Lower lobe of right lung (tissue), 2 donors: ENCODE measurements around the gene KANK4. TPM values are rescaled to one million over a fixed set of nuclear protein-coding genes. Genes with fewer than 3 reads are reported as not detected.

Source experiments
- ATAC-seq, 2 donors: fragments of 200-7000 bp; cut with Tn5 transposase; one replicate each; pipeline ENCODE4 v1.9.1; 2020 to 2022; ENCODE audit warnings: mild to moderate bottlenecking in 2 of 2, moderate library complexity in 2 of 2
- DNase-seq: peaks from one replicate; pipeline ENCODE4 v3.0.0-alpha.2; 2020
- H3K27ac ChIP-seq: fragments of 200-600 bp; one replicate; pipeline ENCODE4 v1.8.0; 2022
- H3K27me3 ChIP-seq: fragments of 200-600 bp; one replicate; pipeline ENCODE4 v1.8.0; 2022; ENCODE audit warnings: low read depth
- H3K36me3 ChIP-seq: fragments of 200-600 bp; one replicate; pipeline ENCODE4 v1.8.0; 2022; ENCODE audit warnings: mild to moderate bottlenecking
- H3K4me1 ChIP-seq: fragments of 200-600 bp; one replicate; pipeline ENCODE4 v1.8.0; 2022
- H3K4me3 ChIP-seq: fragments of 200-600 bp; one replicate; pipeline ENCODE4 v1.8.0; 2022; ENCODE audit warnings: mild to moderate bottlenecking
- H3K9me3 ChIP-seq: fragments of 200-600 bp; one replicate; pipeline ENCODE4 v1.8.0; 2022
- CTCF ChIP-seq: fragments of 200-600 bp; IDR thresholded peaks from one replicate; pipeline ENCODE4 v1.8.0; 2022; ENCODE audit warnings: antibody characterized with exemption, mild to moderate bottlenecking
- intact Hi-C: fragments of 100-400 bp; cut with DNase I; formaldehyde crosslinking; loops from one replicate; pipeline ENCODE4 v1.11.0; 2022
- total RNA-seq: library from RNA; stranded (reverse); fragmentation: NEBNext Ultra II Directional; extraction: Animal tissue kit (Norgen Biotek cat#: 25700); gene quantifications from one replicate; pipeline ENCODE4 v1.2.1, GENCODE V29; 2021
- donor health status: DM: no; HTN: yes; CAD: no; lungs with severe emphysema.

KANK4 gene
- total RNA-seq, 1 donor from 2014 or later = 4.4 TPM

DNA sequence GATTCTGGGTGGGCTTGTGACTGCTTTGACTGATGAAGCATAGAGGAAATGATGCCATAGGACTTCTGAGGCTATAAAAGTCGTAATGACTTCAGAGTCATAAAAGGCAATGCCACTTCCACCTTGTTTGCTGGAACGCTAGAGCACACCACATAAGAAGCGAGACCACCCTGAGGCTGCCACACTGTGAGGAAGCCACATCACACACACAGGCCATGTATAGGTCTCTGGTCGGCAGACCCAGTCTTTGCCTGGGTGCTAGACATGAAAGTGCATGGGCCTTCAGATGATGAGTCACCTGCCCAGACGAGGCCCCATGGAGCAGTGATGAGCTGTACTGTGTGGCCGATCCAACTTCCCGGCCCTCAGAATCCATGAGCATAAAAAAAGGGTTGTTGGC lies 14.2 kb upstream of the KANK4 start:
- no peak overlapping the region for H3K27ac ChIP-seq

DNA sequence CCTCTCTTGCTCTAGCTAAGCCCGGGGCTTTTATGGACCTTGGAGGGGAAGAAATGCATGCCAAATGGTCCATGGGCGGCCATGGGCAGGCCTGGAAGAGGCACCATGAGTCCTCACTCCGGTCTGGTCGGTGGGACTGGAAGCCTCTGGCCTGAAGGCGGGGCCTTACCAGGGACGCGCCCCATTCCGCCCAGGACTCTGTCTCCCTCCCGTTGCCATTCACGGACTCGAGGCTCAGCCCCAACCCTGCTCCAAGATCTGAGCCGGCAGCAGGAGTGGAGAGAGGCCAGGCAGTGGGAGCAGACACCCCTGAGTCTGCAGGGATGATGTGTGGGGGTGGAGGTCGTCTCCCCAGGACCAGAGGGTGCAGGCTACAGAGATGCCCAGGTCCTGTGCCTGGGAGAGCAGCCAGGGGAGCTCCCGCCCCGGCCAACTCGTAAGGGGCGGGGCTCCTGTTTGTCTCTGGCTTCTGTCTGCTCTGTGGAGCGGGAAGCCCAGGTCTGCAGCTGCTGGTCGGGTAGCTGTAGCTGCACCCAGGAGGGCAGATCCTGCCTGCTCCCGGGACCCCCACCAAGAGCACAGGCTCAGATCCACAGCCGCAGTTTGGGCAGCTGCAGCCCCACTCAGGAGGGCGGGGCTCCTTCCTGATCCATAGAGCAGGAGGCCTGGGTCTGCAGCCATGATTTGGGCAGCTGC lies 8.3 kb upstream of the KANK4 start:
- ATAC-seq (no peak), DNase-seq (no peak)
- no peaks in the 10 kb centered on the region for H3K36me3 ChIP-seq
- H3K4me1 ChIP-seq = no peaks in the 10 kb centered on the region
- H3K4me3 ChIP-seq = no peak overlapping the region
- no peak for TF ChIP-seq CTCF
- no peak overlapping the region for H3K27ac ChIP-seq
- H3K9me3 ChIP-seq = no peaks in the 10 kb centered on the region
- intact Hi-C loops = no loop called here
- no peaks in the 10 kb centered on the region for H3K27me3 ChIP-seq

More for the DNA sequence above, 14.2 kb upstream of the KANK4 start:
- intact Hi-C loops = no loop called here
- Histone ChIP-seq H3K9me3 (no peaks in the 10 kb centered on the region), H3K4me3 (no peak overlapping the region), H3K27me3 (no peaks in the 10 kb centered on the region), H3K4me1 (no peaks in the 10 kb centered on the region), H3K36me3 (no peaks in the 10 kb centered on the region)
- DNase-seq = no peak
- no peak for TF ChIP-seq CTCF
- no peak for ATAC-seq

GRCh38 chr1:62325681-62326080 lies 6.4 kb upstream of the KANK4 start:
- intact Hi-C loops = no loop called here
- DNase-seq (no peak), ATAC-seq (no peak)
- no peak overlapping the region for H3K27ac ChIP-seq
- H3K4me1 ChIP-seq = no peaks in the 10 kb centered on the region
- no peaks in the 10 kb centered on the region for H3K9me3 ChIP-seq
- H3K27me3 ChIP-seq = peaks cover under 1% of the 10 kb centered on the region
- no peak overlapping the region for H3K4me3 ChIP-seq
- no peaks in the 10 kb centered on the region for H3K36me3 ChIP-seq
- TF ChIP-seq CTCF = no peak

DNA sequence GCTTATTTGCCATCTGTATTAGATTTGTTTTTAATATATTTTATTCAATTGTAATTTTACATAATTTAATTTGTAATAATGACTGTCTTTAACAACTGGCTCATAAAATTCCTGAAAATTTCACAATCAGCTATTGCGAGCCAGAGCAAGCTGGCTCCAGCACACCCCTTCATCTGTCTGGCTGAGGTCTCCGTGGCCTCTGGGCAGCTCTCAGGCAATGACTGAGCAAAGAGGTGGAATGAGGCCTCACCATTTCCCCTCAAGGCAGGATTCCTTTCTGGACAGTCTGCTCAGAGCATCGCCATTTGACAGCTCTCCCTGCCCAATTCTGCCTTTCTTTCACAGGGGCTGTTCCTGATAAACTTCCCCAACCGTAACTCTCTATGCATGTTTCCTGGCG lies 5.8 kb upstream of the KANK4 start:
- DNase-seq (no peak), ATAC-seq (peak in 1 of 2 donors; percentile 67)
- TF ChIP-seq CTCF = no peak
- no peaks in the 10 kb centered on the region for H3K9me3 ChIP-seq
- no peak overlapping the region for H3K27ac ChIP-seq
- no peaks in the 10 kb centered on the region for H3K36me3 ChIP-seq
- H3K4me1 ChIP-seq = no peaks in the 10 kb centered on the region
- H3K4me3 ChIP-seq = no peak overlapping the region
- intact Hi-C loops = no loop called here
- H3K27me3 ChIP-seq = peaks cover 6% of the 10 kb centered on the region

DNA sequence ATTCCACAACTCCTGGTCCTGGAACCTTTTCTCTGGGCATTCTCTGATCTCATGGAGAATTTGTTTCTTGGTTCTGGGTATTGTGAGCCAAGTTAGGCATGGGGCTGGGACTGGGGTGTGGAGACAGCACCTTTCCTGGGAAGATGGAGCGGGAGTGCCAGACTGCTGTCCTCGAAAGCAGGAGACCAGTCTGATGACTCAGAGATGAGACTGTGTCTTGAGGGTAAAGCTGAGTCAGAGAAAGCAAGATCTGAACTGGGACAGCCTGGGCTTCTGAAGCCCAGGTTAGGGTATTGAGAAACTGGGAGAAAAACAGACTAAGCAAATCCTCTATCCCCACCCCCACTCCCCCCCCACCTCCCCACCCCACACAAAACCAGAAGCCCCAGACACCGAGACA lies 2.2 kb upstream of the KANK4 start:
- no peak for TF ChIP-seq CTCF
- Histone ChIP-seq H3K27ac (no peak overlapping the region), H3K4me3 (no peak overlapping the region), H3K27me3 (peaks cover 29% of the 10 kb centered on the region), H3K36me3 (no peaks in the 10 kb centered on the region), H3K4me1 (peaks cover 8% of the 10 kb centered on the region), H3K9me3 (no peaks in the 10 kb centered on the region)
- DNase-seq = no peak
- intact Hi-C loops = no loop called here
- ATAC-seq = no peak
